ENCODE measurements around the gene ZNF865.

The ZNF865 gene

GRCh38 chr19:55626350-55626749 lies 20.9 kb downstream of the ZNF865 start:
- peak; percentile 55 to 58 for DNase-seq

- DNase-seq, result peak; percentile 87 to 92
These were observed 27.0 kb downstream of the ZNF865 start for GRCh38 chr19:55632463-55632834.

GRCh38 chr19:55633861-55634260 lies 28.4 kb downstream of the ZNF865 start:
- no peak for DNase-seq

- DNase-seq, result no peak
These were observed 29.9 kb downstream of the ZNF865 start for GRCh38 chr19:55635334-55635717.

GRCh38 chr19:55635856-55636440 lies 30.5 kb downstream of the ZNF865 start:
- DNase-seq, result no peak

- DNase-seq, result no peak
These were observed 31.3 kb downstream of the ZNF865 start for GRCh38 chr19:55636723-55637122.

GRCh38 chr19:55637534-55637933 lies 32.1 kb downstream of the ZNF865 start:
- DNase-seq, result no peak

- peak; percentile 48 to 61 for DNase-seq
These were observed 33.5 kb downstream of the ZNF865 start for GRCh38 chr19:55638864-55639359.

GRCh38 chr19:55640043-55640576 lies 34.7 kb downstream of the ZNF865 start:
- peak; percentile 72 to 76 for DNase-seq

GRCh38 chr19:55640577-55641425 lies 35.4 kb downstream of the ZNF865 start, which contains the start of gene ZNF580:
TSS of gene ZNF580 (plus strand) at chr19:55641002. CDS start at chr19:55642509, 1,507 bp downstream.
- DNase-seq, result peak; percentile 57 to 64

GRCh38 chr19:55641426-55642152 lies 36.1 kb downstream of the ZNF865 start:
- DNase-seq, result peak; percentile 25 to 32

GRCh38 chr19:55642153-55643002 lies 36.9 kb downstream of the ZNF865 start:
- peak in 1 of 2 donors; percentile 35 for DNase-seq

GRCh38 chr19:55643003-55643886 lies 37.8 kb downstream of the ZNF865 start, which contains the start of gene ZNF581:
TSS of gene ZNF581 (plus strand) at chr19:55643649. CDS start at chr19:55644572, 923 bp downstream.
- DNase-seq, result peak; percentile 77 to 80

GRCh38 chr19:55643887-55644176 lies 38.4 kb downstream of the ZNF865 start:
- no peak for DNase-seq

GRCh38 chr19:55644191-55644833 lies 38.9 kb downstream of the ZNF865 start:
- no peak for DNase-seq

- DNase-seq, result no peak
These were observed 39.5 kb downstream of the ZNF865 start for GRCh38 chr19:55644842-55645511.

- DNase-seq, result no peak
These were observed 40.0 kb downstream of the ZNF865 start for GRCh38 chr19:55645512-55645881.

GRCh38 chr19:55646889-55647731 lies 41.7 kb downstream of the ZNF865 start:
- DNase-seq, result no peak

All from activated CD4-positive, alpha-beta T cell treated with anti-CD3 and anti-CD28 coated beads for 4 hours (primary cell).